Astrocyte of the cerebellum (primary cell): ENCODE data around the gene HOXA6.

Source experiments
- DNase-seq: peaks from one replicate; pipeline ENCODE4 v3.0.0-alpha.2; 2011; ENCODE audit warnings: low read depth
- H3K4me3 ChIP-seq: 2 replicates; pipeline ENCODE4 v1.5.1; 2011; ENCODE audit warnings: mild to moderate bottlenecking, low read depth, low read length, moderate library complexity
- CTCF ChIP-seq: IDR thresholded peaks from 2 replicates; pipeline ENCODE4 v1.5.1; 2012; ENCODE audit warnings: low read length, low read depth, moderate library complexity, mild to moderate bottlenecking; ENCODE audit errors: missing control alignments
- in situ Hi-C: cut with HindIII; loops from 2 replicates; pipeline ENCODE4 v1.10.0; 2017; ENCODE audit warnings: low sequenced_read_pairs

HOXA6 gene

GRCh38 chr7:27131390-27131819 is 16.2 kb downstream of the HOXA6 start:
- in situ Hi-C loops: no loop called here
- DNase-seq: no peak
- peak overlapping the region; percentile 42 for H3K4me3 ChIP-seq
- no peak for TF ChIP-seq CTCF

- in situ Hi-C loops: no loop called here
- DNase-seq: no peak
- no peak for TF ChIP-seq CTCF
- H3K4me3 ChIP-seq: peak within 1 kb of the TSS; percentile 42
Observed at GRCh38 chr7:27130540-27131389, 16.8 kb downstream of the HOXA6 start, which contains the start of gene HOXA4. HOXA4 (minus strand) TSS chr7:27130757; CDS start chr7:27130733, 24 bp downstream.

GRCh38 chr7:27129729-27130539 is 17.6 kb downstream of the HOXA6 start:
- no peak for DNase-seq
- TF ChIP-seq CTCF: no peak
- in situ Hi-C loops: no loop called here
- H3K4me3 ChIP-seq: peak overlapping the region; percentile 42

- no peak for TF ChIP-seq CTCF
- DNase-seq: no peak
- in situ Hi-C loops: no loop called here
- H3K4me3 ChIP-seq: peak overlapping the region; percentile 42
Observed at GRCh38 chr7:27128776-27129728, 18.5 kb downstream of the HOXA6 start.

- in situ Hi-C loops: no loop called here
- TF ChIP-seq CTCF: no peak
- no peak overlapping the region for H3K4me3 ChIP-seq
- no peak for DNase-seq
Observed at GRCh38 chr7:27128034-27128433, 19.5 kb downstream of the HOXA6 start.
